CD4-positive, alpha-beta T cell (primary cell): Measurements from ENCODE around the gene TPSAB1. TPM values are rescaled to one million over a fixed set of nuclear protein-coding genes. Genes with fewer than 3 reads are reported as not detected.
"Not testable (repeated sequence)": the region's sequence is repeated elsewhere in the genome, so short reads cannot be mapped to it uniquely, and the experiment has no call there.

Experiments used
- ATAC-seq: fragments of 200-7000 bp; cut with Tn5 transposase; one replicate; pipeline ENCODE4 v1.10.0; 2022; ENCODE audit warnings: mild to moderate bottlenecking; ENCODE audit not compliant: poor library complexity
- CTCF ChIA-PET: fragments of 350-600 bp; sonication (Branson Sonifier 250); formaldehyde crosslinking; loops from one replicate; lab custom pipeline; 2021; ENCODE audit warnings: antibody characterized with exemption, inconsistent platforms; lab: Charles Lee
- POLR2A ChIA-PET: fragments of 350-600 bp; sonication (Branson Sonifier 250); formaldehyde crosslinking; loops from one replicate; lab custom pipeline; 2021; ENCODE audit warnings: antibody characterized with exemption, inconsistent platforms; lab: Charles Lee
- DNase-seq, 14 experiments: peaks; one replicate each; pipeline ENCODE4 v3.0.0-alpha.2; 2013 to 2020; ENCODE audit warnings: mixed read lengths in 2 of 14
- H3K27ac ChIP-seq, 2 donors: one replicate each; pipeline versions ENCODE4 v1.5.1 to v1.7.0; 2013; ENCODE audit warnings: low read length in 2 of 2, low read depth in 1 of 2, mild to moderate bottlenecking in 1 of 2
- H3K27me3 ChIP-seq, 2 experiments: 1 replicate in 1 of 2; 2 replicates in 1 of 2; pipeline versions ENCODE4 v1.6.1 to v1.7.0; 2013; ENCODE audit warnings: low read length in 2 of 2, control low read depth in 1 of 2, mild to moderate bottlenecking in 1 of 2, moderate library complexity in 1 of 2; ENCODE audit not compliant: insufficient read depth in 2 of 2, control insufficient read depth in 1 of 2
- H3K36me3 ChIP-seq: one replicate; pipeline ENCODE4 v1.6.1; 2013; ENCODE audit warnings: low read length, control low read depth; ENCODE audit not compliant: insufficient read depth
- H3K4me1 ChIP-seq: one replicate; pipeline ENCODE4 v1.6.1; 2013; ENCODE audit warnings: low read length, control low read depth; ENCODE audit not compliant: insufficient read depth
- H3K4me3 ChIP-seq: one replicate; pipeline ENCODE4 v1.5.1; 2013; ENCODE audit warnings: mild to moderate bottlenecking, low read length, moderate library complexity
- H3K9me3 ChIP-seq, 2 experiments: 1 replicate in 1 of 2; 2 replicates in 1 of 2; pipeline versions ENCODE4 v1.6.1 to v1.7.0; 2013; ENCODE audit warnings: low read length in 2 of 2, mild to moderate bottlenecking in 2 of 2, control low read depth in 1 of 2, moderate library complexity in 1 of 2; ENCODE audit not compliant: control insufficient read depth in 1 of 2, insufficient read depth in 1 of 2
- H3K27ac Mint-ChIP-seq: one replicate; pipeline ENCODE4 v1.8.0; 2020; ENCODE audit warnings: mixed read lengths
- H3K27me3 Mint-ChIP-seq: one replicate; pipeline ENCODE4 v1.8.0; 2021; ENCODE audit warnings: mixed read lengths
- H3K36me3 Mint-ChIP-seq: one replicate; pipeline ENCODE4 v1.8.0; 2021; ENCODE audit warnings: low read depth, mixed read lengths
- H3K4me1 Mint-ChIP-seq: one replicate; pipeline ENCODE4 v1.8.0; 2021; ENCODE audit warnings: low read depth, mixed read lengths
- H3K4me3 Mint-ChIP-seq: one replicate; pipeline ENCODE4 v1.8.0; 2020; ENCODE audit warnings: mild to moderate bottlenecking, mixed read lengths
- H3K9me3 Mint-ChIP-seq: one replicate; pipeline ENCODE4 v1.8.0; 2020; ENCODE audit warnings: mixed read lengths
- intact Hi-C, 2 experiments: fragments of 100-400 bp; cut with DNase I in 1 of 2; cut with micrococcal nuclease in 1 of 2; formaldehyde crosslinking; loops; one replicate each; pipeline versions ENCODE4 v1.15.1 to v1.9.0; 2023 to 2025; cut with DNase I, micrococcal nuclease
- total RNA-seq, 174 experiments: library from RNA in 2 of 174; stranded (reverse) in 2 of 174; gene quantifications; one replicate each; pipeline ENCODE4 v1.2.3 and lab custom pipeline; 2021 to 2026
- TF ChIP-seq, protein P1 (sequence below): fragments of 200-600 bp; IDR thresholded peaks from one replicate; pipeline ENCODE4 v1.8.0; 2022; ENCODE audit warnings: antibody characterized with exemption, mild to moderate bottlenecking

The TPSAB1 gene
- total RNA-seq, 2 experiments from 2014 or later = 0.22 TPM; not detected in 1

- H3K4me1 Mint-ChIP-seq = no peaks in the 10 kb centered on the region
- no peak overlapping the region for H3K4me3 Mint-ChIP-seq
- H3K36me3 Mint-ChIP-seq = no peaks in the 10 kb centered on the region
- ChIA-PET POLR2A (no interaction called here), CTCF (no interaction called here)
- intact Hi-C loops = no loop called here
- Histone ChIP-seq H3K4me3 (no peak overlapping the region), H3K27me3 (peaks cover 15 to 28% of the 10 kb centered on the region in 2 experiments), H3K4me1 (peaks cover 2% of the 10 kb centered on the region), H3K36me3 (no peaks in the 10 kb centered on the region), H3K9me3 (peaks cover 0 to 8% of the 10 kb centered on the region in 2 experiments), H3K27ac (no peak overlapping the region)
- ATAC-seq (no peak), DNase-seq (no peak)
- peaks cover 12% of the 10 kb centered on the region for H3K27me3 Mint-ChIP-seq
- TF ChIP-seq, protein P1, sequence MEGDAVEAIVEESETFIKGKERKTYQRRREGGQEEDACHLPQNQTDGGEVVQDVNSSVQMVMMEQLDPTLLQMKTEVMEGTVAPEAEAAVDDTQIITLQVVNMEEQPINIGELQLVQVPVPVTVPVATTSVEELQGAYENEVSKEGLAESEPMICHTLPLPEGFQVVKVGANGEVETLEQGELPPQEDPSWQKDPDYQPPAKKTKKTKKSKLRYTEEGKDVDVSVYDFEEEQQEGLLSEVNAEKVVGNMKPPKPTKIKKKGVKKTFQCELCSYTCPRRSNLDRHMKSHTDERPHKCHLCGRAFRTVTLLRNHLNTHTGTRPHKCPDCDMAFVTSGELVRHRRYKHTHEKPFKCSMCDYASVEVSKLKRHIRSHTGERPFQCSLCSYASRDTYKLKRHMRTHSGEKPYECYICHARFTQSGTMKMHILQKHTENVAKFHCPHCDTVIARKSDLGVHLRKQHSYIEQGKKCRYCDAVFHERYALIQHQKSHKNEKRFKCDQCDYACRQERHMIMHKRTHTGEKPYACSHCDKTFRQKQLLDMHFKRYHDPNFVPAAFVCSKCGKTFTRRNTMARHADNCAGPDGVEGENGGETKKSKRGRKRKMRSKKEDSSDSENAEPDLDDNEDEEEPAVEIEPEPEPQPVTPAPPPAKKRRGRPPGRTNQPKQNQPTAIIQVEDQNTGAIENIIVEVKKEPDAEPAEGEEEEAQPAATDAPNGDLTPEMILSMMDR = no peak
- H3K27ac Mint-ChIP-seq = no peak overlapping the region
- no peaks in the 10 kb centered on the region for H3K9me3 Mint-ChIP-seq
These were observed 24.0 kb downstream of the TPSAB1 start for GRCh38 chr16:1264345-1265089.

DNA sequence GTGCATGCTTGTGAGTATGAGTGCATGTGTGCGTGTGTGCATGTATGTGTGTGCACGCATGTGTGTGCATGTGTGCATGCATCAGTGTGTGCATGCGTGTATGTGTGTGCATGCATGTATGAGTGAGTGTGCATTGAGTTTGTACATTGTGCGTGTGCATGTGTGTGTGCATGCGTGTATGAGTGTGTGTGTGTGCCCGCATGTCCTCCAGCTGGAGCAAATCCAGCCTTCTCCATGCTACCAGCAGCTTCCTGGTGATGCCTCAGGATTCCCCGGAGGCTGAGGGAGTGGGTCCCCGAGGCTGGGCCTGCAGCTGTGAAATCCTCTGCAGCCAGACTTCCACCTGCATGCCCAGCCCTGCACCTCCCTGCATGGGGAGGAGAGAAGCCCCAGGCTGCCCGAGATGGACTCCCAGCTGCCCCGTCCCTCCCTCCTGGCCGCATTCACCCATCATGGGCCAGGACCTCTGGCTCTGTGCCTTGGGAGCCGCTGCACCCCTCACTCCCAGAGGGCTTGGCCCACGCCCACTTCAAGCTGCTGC lies 24.7 kb downstream of the TPSAB1 start:
- no peaks in the 10 kb centered on the region for H3K36me3 ChIP-seq
- ATAC-seq (no peak), DNase-seq (no peak)
- H3K4me1 ChIP-seq = no peaks in the 10 kb centered on the region
- Mint-ChIP-seq H3K27ac (no peak overlapping the region), H3K27me3 (peaks cover 12% of the 10 kb centered on the region), H3K36me3 (no peaks in the 10 kb centered on the region), H3K4me3 (no peak overlapping the region), H3K4me1 (no peaks in the 10 kb centered on the region), H3K9me3 (no peaks in the 10 kb centered on the region)
- ChIA-PET POLR2A (no interaction called here), CTCF (no interaction called here)
- no peak overlapping the region for H3K27ac ChIP-seq
- peaks cover 10 to 21% of the 10 kb centered on the region in 2 experiments for H3K27me3 ChIP-seq
- TF ChIP-seq, protein P1 = no peak
- intact Hi-C loops = no loop called here
- no peak overlapping the region for H3K4me3 ChIP-seq
- peaks cover 0 to 1% of the 10 kb centered on the region in 2 experiments for H3K9me3 ChIP-seq

GRCh38 chr16:1265826-1266225 lies 25.3 kb downstream of the TPSAB1 start:
- Mint-ChIP-seq H3K27ac (no peak overlapping the region), H3K9me3 (no peaks in the 10 kb centered on the region), H3K27me3 (peaks cover 8% of the 10 kb centered on the region), H3K4me1 (no peaks in the 10 kb centered on the region), H3K36me3 (no peaks in the 10 kb centered on the region), H3K4me3 (no peak overlapping the region)
- Histone ChIP-seq H3K9me3 (no peaks in the 10 kb centered on the region), H3K27ac (no peak overlapping the region), H3K36me3 (no peaks in the 10 kb centered on the region), H3K4me3 (no peak overlapping the region), H3K4me1 (no peaks in the 10 kb centered on the region), H3K27me3 (peaks cover 8 to 15% of the 10 kb centered on the region in 2 experiments)
- ChIA-PET POLR2A (no interaction called here), CTCF (no interaction called here)
- TF ChIP-seq, protein P1 = no peak
- no peak for DNase-seq
- intact Hi-C loops = no loop called here
- no peak for ATAC-seq

GRCh38 chr16:1269418-1269817 lies 28.9 kb downstream of the TPSAB1 start:
- H3K4me3 Mint-ChIP-seq, intact Hi-C loops, H3K36me3 ChIP-seq, H3K27ac ChIP-seq, H3K27me3 ChIP-seq, POLR2A ChIA-PET, H3K9me3 Mint-ChIP-seq, H3K36me3 Mint-ChIP-seq, H3K9me3 ChIP-seq, CTCF ChIA-PET, H3K27me3 Mint-ChIP-seq, H3K27ac Mint-ChIP-seq, ATAC-seq, H3K4me3 ChIP-seq, H3K4me1 Mint-ChIP-seq, DNase-seq: not testable (repeated sequence)
- H3K4me1 ChIP-seq = peaks cover 11% of the 10 kb centered on the region
